ENCODE data around the gene SRSF10.
A peak's percentile ranks its signal among the peaks of the same experiment; 100 is the strongest.

The SRSF10 gene

DNA sequence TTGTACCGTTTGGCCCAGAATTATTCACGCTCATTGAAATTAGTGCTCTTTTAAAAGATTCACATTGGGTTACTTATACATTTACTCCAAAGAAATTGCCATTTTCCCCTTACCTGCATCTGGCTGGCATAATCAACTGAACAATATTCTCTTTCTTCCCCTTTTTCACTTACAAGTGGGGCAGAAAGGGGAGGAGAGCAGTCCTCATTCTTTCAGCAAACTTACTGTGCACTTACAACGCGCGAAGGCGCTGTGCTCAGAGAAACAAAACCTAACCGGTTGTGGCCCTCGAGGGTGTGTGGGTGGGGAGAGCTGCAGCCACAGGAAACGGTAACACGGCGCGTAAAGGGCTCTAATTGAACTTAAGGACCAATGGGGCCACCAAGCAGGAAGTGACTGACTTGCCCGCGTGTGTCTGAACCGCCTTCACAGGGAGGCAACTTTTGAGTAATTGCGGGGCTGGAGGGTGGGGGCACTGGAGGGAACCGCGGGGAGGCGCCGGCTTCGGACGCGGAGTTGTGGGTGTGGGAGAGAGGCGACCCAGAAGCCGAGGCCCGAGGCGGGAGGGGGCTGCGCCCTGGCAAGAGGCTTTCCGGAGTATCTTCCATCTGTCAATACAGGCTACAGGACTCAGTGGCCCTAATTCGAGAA is 21.2 kb downstream of the SRSF10 start (continued):
- TF ChIP-seq ZBTB11 (tag by site-specific recombination; conservative IDR thresholded peaks at IDR 0.05; ENCODE audit: low read depth): peak; percentile 74
- no peak; the same call in 1 of the 2 replicates for TF ChIP-seq KLF16 (tag by site-specific recombination; IDR thresholded peaks at IDR 0.05)
- TF ChIP-seq ZNF610 (tag by site-specific recombination; IDR thresholded peaks at IDR 0.05; ENCODE audit: borderline replicate concordance): no peak; the same call in 1 of the 2 replicates
- 0 out of 2 replicates have a peak, but pooled peaks have one; percentile 17 for TF ChIP-seq ZNF558 (tag by site-specific recombination; IDR thresholded peaks at IDR 0.05)
- peak; percentile 70; the same call in 1 of the 2 replicates for TF ChIP-seq ZBTB10 (tag by site-specific recombination; IDR thresholded peaks at IDR 0.05)
- TF ChIP-seq ZNF521 (tag by site-specific recombination; IDR thresholded peaks at IDR 0.05): no peak
- TF ChIP-seq HOXD13 (CRISPR knock-in tag; IDR thresholded peaks at IDR 0.05; ENCODE audit: borderline replicate concordance): 0 out of 2 replicates have a peak, but pooled peaks have one; percentile 24
- TF ChIP-seq GLIS1 (tag by site-specific recombination; IDR thresholded peaks at IDR 0.05): peak; percentile 77
- TF ChIP-seq IKZF3 (tag by site-specific recombination; IDR thresholded peaks at IDR 0.05): no peak
- TF ChIP-seq MEIS1 (CRISPR knock-in tag; IDR thresholded peaks at IDR 0.05; ENCODE audit: borderline replicate concordance): no peak
- no peak for TF ChIP-seq ZBTB7A (tag by site-specific recombination; IDR thresholded peaks at IDR 0.05; ENCODE audit: low read depth)
- TF ChIP-seq ZBTB21 (tag by site-specific recombination; IDR thresholded peaks at IDR 0.05): no peak
- TF ChIP-seq GLI2 (tag by site-specific recombination; IDR thresholded peaks at IDR 0.05; ENCODE audit: borderline replicate concordance, low read depth): no peak
- TF ChIP-seq ZNF341 (tag by site-specific recombination; IDR thresholded peaks at IDR 0.05; ENCODE audit: low read depth): peak; percentile 98
- peak; percentile 48 for TF ChIP-seq KLF1 (tag by site-specific recombination; IDR thresholded peaks at IDR 0.05)
- TF ChIP-seq ZBTB20 (tag by site-specific recombination; IDR thresholded peaks at IDR 0.05): no peak; the same call in 1 of the 2 replicates
- TF ChIP-seq ZNF169 (tag by site-specific recombination; IDR thresholded peaks at IDR 0.05): no peak
- TF ChIP-seq ZNF138 (tag by site-specific recombination; IDR thresholded peaks at IDR 0.05; ENCODE audit: borderline replicate concordance): no peak
- TF ChIP-seq ZNF121 (tag by site-specific recombination; IDR thresholded peaks at IDR 0.05): no peak
- no peak for TF ChIP-seq ZNF112 (tag by site-specific recombination; IDR thresholded peaks at IDR 0.05)
- TF ChIP-seq, protein P1, sequence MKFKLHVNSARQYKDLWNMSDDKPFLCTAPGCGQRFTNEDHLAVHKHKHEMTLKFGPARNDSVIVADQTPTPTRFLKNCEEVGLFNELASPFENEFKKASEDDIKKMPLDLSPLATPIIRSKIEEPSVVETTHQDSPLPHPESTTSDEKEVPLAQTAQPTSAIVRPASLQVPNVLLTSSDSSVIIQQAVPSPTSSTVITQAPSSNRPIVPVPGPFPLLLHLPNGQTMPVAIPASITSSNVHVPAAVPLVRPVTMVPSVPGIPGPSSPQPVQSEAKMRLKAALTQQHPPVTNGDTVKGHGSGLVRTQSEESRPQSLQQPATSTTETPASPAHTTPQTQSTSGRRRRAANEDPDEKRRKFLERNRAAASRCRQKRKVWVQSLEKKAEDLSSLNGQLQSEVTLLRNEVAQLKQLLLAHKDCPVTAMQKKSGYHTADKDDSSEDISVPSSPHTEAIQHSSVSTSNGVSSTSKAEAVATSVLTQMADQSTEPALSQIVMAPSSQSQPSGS (tag by site-specific recombination; IDR thresholded peaks at IDR 0.05; ENCODE audit: low read depth): no peak
- peak; percentile 81 for TF ChIP-seq EGR2 (tag by site-specific recombination; IDR thresholded peaks at IDR 0.05; ENCODE audit: low read depth)
- TF ChIP-seq ZSCAN30 (tag by site-specific recombination; IDR thresholded peaks at IDR 0.05): peak; percentile 49; the same call in 1 of the 2 replicates
- 0 out of 2 replicates have a peak, but pooled peaks have one; percentile 17 for TF ChIP-seq ZNF184 (tag by site-specific recombination; IDR thresholded peaks at IDR 0.05)
- TF ChIP-seq ZNF645 (tag by site-specific recombination; IDR thresholded peaks at IDR 0.05): no peak
- TF ChIP-seq TCF7L2 (IDR thresholded peaks at IDR 0.05; ENCODE audit: borderline replicate concordance, low read depth, low read length): no peak
- TF ChIP-seq ZNF768 (tag by site-specific recombination; IDR thresholded peaks at IDR 0.05): no peak
- no peak for TF ChIP-seq ZNF274 (IDR thresholded peaks at IDR 0.05; ENCODE audit: low read length)
- TF ChIP-seq ZNF274 (tag by site-specific recombination; IDR thresholded peaks at IDR 0.05; ENCODE audit: borderline replicate concordance): no peak
- no peak for TF ChIP-seq ZNF10 (tag by site-specific recombination; IDR thresholded peaks at IDR 0.05)
- no peak for TF ChIP-seq YY1 (tag by site-specific recombination; IDR thresholded peaks at IDR 0.05)
- no peak for TF ChIP-seq ZNF664 (tag by site-specific recombination; IDR thresholded peaks at IDR 0.05)
- no peak for TF ChIP-seq MYNN (tag by site-specific recombination; IDR thresholded peaks at IDR 0.05; ENCODE audit: borderline replicate concordance)
